Calu3 (cell line): ENCODE data around the gene GPR148. TPM values are rescaled to one million over a fixed set of nuclear protein-coding genes. Genes with fewer than 3 reads are reported as not detected.

Experiments used
- BruUV-seq: library from RNA; stranded (reverse); fragments of 400-500 nt; replicated peaks from 2 replicates; lab custom pipeline; 2021; lab: Mats Ljungman, UMichigan
- CTCF ChIA-PET: fragments of 300-600 bp; sonication (Branson Sonifier 250); formaldehyde crosslinking; loops from one replicate; lab custom pipeline; 2022; ENCODE audit warnings: antibody characterized with exemption; lab: Charles Lee
- DNase-seq: peaks from one replicate; pipeline ENCODE4 v3.0.0; 2022
- H3K27ac Mint-ChIP-seq: one replicate; pipeline ENCODE4 v1.8.0; 2022; ENCODE audit warnings: mixed read lengths; ENCODE audit not compliant: unreplicated experiment
- H3K27me3 Mint-ChIP-seq: one replicate; pipeline ENCODE4 v1.8.0; 2022; ENCODE audit warnings: mixed read lengths; ENCODE audit not compliant: unreplicated experiment
- H3K36me3 Mint-ChIP-seq: one replicate; pipeline ENCODE4 v1.8.0; 2022; ENCODE audit warnings: mild to moderate bottlenecking, moderate library complexity, mixed read lengths; ENCODE audit not compliant: insufficient read depth, unreplicated experiment
- H3K4me1 Mint-ChIP-seq: one replicate; pipeline ENCODE4 v1.8.0; 2022; ENCODE audit warnings: mild to moderate bottlenecking, low read depth, mixed read lengths; ENCODE audit not compliant: unreplicated experiment
- H3K4me3 Mint-ChIP-seq: one replicate; pipeline ENCODE4 v1.8.0; 2022; ENCODE audit warnings: mild to moderate bottlenecking, low read depth, moderate library complexity, mixed read lengths; ENCODE audit not compliant: unreplicated experiment
- H3K9me3 Mint-ChIP-seq: one replicate; pipeline ENCODE4 v1.8.0; 2022; ENCODE audit warnings: low read depth, mixed read lengths; ENCODE audit not compliant: unreplicated experiment
- CTCF ChIP-seq: fragments of 200-600 bp; IDR thresholded peaks from one replicate; pipeline ENCODE4 v1.8.0; 2022; ENCODE audit warnings: antibody characterized with exemption; ENCODE audit not compliant: unreplicated experiment
- intact Hi-C: fragments of 100-400 bp; cut with micrococcal nuclease; formaldehyde crosslinking; loops from one replicate; pipeline ENCODE4 v1.10.0; 2022; ENCODE audit not compliant: unreplicated experiment
- total RNA-seq: library from RNA; stranded (reverse); gene quantifications from 2 replicates; pipeline ENCODE4 v1.2.3, GENCODE V29; 2022

GPR148 gene
- total RNA-seq, 1 experiment from 2014 or later, result not detected

- H3K9me3 Mint-ChIP-seq, result no peaks in the 10 kb centered on the region
- DNase-seq, result no peak
- H3K27ac Mint-ChIP-seq, result no peak overlapping the region
- H3K36me3 Mint-ChIP-seq, result no peaks in the 10 kb centered on the region
- BruUV-seq, result no TSS peak
- TF ChIP-seq CTCF, result no peak
- peaks cover 59% of the 10 kb centered on the region for H3K27me3 Mint-ChIP-seq
- H3K4me3 Mint-ChIP-seq, result no peak overlapping the region
- intact Hi-C loops, result no loop called here
- H3K4me1 Mint-ChIP-seq, result no peaks in the 10 kb centered on the region
- CTCF ChIA-PET, result no interaction called here
Observed at GRCh38 chr2:130743278-130743677, 14.4 kb downstream of the GPR148 start.

GRCh38 chr2:130744287-130745117 is 15.6 kb downstream of the GPR148 start:
- no peak for TF ChIP-seq CTCF
- CTCF ChIA-PET, result interaction anchor here (0.5 kb wide), 1 partner anchor 13 kb away, joined by 5 read pairs; no protein-coding TSS in a partner anchor
- BruUV-seq, result no TSS peak
- Mint-ChIP-seq H3K27ac (no peak overlapping the region), H3K36me3 (no peaks in the 10 kb centered on the region), H3K4me1 (no peaks in the 10 kb centered on the region), H3K27me3 (peaks cover 62% of the 10 kb centered on the region), H3K9me3 (no peaks in the 10 kb centered on the region), H3K4me3 (no peak overlapping the region)
- no peak for DNase-seq
- intact Hi-C loops, result no loop called here

- no peaks in the 10 kb centered on the region for H3K36me3 Mint-ChIP-seq
- no peak for DNase-seq
- H3K4me3 Mint-ChIP-seq, result no peak overlapping the region
- BruUV-seq, result no TSS peak
- H3K27me3 Mint-ChIP-seq, result peaks cover 64% of the 10 kb centered on the region
- intact Hi-C loops, result no loop called here
- H3K9me3 Mint-ChIP-seq, result no peaks in the 10 kb centered on the region
- CTCF ChIA-PET, result no interaction called here
- no peaks in the 10 kb centered on the region for H3K4me1 Mint-ChIP-seq
- no peak overlapping the region for H3K27ac Mint-ChIP-seq
- TF ChIP-seq CTCF, result no peak
Observed at GRCh38 chr2:130749078-130749477, 20.2 kb downstream of the GPR148 start.

- DNase-seq, result no peak
- intact Hi-C loops, result no loop called here
- Mint-ChIP-seq H3K9me3 (no peaks in the 10 kb centered on the region), H3K27ac (no peak overlapping the region), H3K27me3 (peaks cover 68% of the 10 kb centered on the region), H3K4me1 (no peaks in the 10 kb centered on the region), H3K4me3 (no peak overlapping the region), H3K36me3 (no peaks in the 10 kb centered on the region)
- no TSS peak for BruUV-seq
- CTCF ChIA-PET, result no interaction called here
- TF ChIP-seq CTCF, result no peak
Observed at GRCh38 chr2:130749641-130750040, 20.8 kb downstream of the GPR148 start.
